PC-3 (cell line): ENCODE data around the gene TUBA3D.

Source experiments
- EZH2 ChIP-seq: fragments of 300-600 bp; sonication (generic); IDR thresholded peaks from one replicate; pipeline ENCODE4 v1.6.1; 2017; ENCODE audit warnings: antibody characterized with exemption, mild to moderate bottlenecking, low read length; ENCODE audit not compliant: unreplicated experiment
- EZH2phosphoT487 ChIP-seq: fragments of 300-600 bp; sonication (generic); IDR thresholded peaks from 2 replicates; pipeline ENCODE4 v1.6.1; 2018; ENCODE audit warnings: mild to moderate bottlenecking, antibody characterized with exemption, low read length, borderline replicate concordance
- TF ChIP-seq, protein P1 (sequence below): fragments of 300-600 bp; sonication (generic); conservative IDR thresholded peaks from 2 replicates; pipeline ENCODE4 v1.5.1; 2017; ENCODE audit warnings: antibody characterized with exemption, low read depth, mild to moderate bottlenecking, low read length

DNA sequence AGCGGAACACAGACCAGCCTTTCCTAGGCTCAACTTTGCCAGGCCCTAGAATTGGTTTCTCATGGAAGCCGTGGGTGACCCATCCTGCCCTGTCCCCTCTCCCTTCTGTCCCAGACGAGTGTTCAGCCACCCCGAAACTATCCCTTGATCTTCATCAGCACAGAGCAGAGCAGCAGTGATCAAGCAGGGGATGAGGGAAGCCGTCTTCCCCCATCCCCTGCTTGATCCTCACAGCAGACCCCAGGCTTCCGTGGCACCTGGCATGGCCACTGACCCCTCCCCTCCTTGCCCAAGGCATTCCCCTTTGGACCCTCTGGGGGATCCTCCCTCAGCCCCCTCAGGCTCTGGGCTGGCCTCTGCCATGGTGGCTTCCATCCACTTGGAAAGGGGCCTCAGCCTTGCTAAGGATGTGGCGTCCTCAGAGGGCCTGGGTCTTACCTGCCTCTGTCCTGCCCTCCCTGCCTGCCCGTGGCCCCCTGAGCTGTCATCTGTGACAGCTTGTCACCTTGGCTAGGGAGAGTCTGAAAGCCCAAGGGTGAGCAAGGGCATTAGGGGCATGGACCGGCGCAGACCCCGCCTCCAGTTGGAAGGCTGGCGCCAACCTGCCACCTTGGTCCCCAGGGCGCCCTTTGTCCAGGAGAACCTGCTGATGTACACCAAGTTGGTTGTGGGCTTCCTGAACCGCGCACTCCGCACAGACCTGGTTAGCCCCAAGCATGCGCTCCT, 41.4 kb downstream of the TUBA3D start:
- TF ChIP-seq, protein P1, sequence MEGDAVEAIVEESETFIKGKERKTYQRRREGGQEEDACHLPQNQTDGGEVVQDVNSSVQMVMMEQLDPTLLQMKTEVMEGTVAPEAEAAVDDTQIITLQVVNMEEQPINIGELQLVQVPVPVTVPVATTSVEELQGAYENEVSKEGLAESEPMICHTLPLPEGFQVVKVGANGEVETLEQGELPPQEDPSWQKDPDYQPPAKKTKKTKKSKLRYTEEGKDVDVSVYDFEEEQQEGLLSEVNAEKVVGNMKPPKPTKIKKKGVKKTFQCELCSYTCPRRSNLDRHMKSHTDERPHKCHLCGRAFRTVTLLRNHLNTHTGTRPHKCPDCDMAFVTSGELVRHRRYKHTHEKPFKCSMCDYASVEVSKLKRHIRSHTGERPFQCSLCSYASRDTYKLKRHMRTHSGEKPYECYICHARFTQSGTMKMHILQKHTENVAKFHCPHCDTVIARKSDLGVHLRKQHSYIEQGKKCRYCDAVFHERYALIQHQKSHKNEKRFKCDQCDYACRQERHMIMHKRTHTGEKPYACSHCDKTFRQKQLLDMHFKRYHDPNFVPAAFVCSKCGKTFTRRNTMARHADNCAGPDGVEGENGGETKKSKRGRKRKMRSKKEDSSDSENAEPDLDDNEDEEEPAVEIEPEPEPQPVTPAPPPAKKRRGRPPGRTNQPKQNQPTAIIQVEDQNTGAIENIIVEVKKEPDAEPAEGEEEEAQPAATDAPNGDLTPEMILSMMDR = no peak
- TF ChIP-seq EZH2phosphoT487 = no peak
- no peak for TF ChIP-seq EZH2
